CD4-positive, alpha-beta T cell treated with Interleukin-2 at 100 ng/mL for 4 hours (primary cell): ENCODE data around the gene SLC12A4.
A peak's percentile ranks its signal among the peaks of the same experiment; 100 is the strongest.
"Not testable (repeated sequence)": the region's sequence is repeated elsewhere in the genome, so short reads cannot be mapped to it uniquely, and the experiment has no call there.

Experiments
- DNase-seq: peaks from one replicate; pipeline ENCODE4 v3.0.0-alpha.2; 2020; ENCODE audit warnings: low spot score

Gene SLC12A4

GRCh38 chr16:67987460-67988160 lies 19.2 kb upstream of the SLC12A4 start:
- no peak for DNase-seq

DNA sequence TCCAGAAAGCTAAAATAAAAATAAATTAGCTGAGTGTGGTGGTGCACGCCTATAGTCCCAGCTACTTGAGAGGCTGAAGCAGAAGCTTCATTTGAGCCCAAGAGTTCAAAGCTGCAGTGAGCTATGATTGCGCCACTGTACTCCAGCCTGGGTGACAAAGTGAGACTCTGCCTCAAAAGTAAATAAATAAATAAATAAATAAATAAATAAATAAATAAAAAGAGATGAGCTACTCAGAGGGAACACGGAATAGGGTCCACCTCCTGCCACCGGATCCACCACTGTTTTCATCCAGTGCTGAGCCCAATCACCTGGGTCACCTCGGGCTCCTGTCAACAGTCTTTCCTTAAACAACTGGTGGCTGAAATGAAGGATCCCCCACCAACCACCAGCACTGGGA lies 18.5 kb upstream of the SLC12A4 start:
- no peak for DNase-seq

DNA sequence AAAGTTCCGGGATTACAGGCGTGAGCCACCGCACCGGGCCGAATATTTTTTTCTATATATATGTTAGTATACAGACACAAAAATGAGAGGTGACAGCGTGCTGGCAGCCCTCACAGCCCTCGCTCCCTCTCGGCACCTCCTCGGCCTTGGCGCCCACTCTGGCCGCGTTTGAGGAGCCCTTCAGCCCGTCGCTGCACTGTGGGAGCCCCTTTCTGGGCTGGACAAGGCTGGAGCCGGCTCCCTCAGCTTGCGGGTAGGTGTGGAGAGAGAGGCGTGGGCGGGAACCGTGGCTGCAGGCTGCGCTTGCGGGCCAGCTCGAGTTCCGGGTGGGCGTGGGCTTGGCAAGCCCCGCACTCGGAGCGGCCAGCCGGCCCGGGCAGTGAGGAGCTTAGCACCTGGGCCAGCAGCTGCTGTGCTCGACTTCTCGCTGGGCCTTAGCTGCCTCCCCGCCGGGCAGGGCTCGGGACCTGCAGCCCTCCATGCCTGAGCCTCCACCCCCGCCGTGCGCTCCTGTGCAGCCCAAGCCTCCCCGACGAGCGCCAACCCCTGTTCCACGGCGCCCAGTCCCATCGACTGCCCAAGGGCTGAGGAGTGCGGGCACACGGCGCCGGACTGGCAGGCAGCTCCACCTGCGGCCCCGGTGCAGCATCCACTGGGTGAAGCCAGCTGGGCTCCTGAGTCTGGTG lies 13.7 kb upstream of the SLC12A4 start:
- DNase-seq, result no peak

GRCh38 chr16:67979955-67980678 lies 11.7 kb upstream of the SLC12A4 start, which contains the start of gene DPEP3:
TSS of gene DPEP3 (minus strand) at chr16:67980499. CDS start at chr16:67980380, 119 bp downstream.
- DNase-seq, result no peak

GRCh38 chr16:67977469-67978227 lies 9.2 kb upstream of the SLC12A4 start:
- no peak for DNase-seq

DNA sequence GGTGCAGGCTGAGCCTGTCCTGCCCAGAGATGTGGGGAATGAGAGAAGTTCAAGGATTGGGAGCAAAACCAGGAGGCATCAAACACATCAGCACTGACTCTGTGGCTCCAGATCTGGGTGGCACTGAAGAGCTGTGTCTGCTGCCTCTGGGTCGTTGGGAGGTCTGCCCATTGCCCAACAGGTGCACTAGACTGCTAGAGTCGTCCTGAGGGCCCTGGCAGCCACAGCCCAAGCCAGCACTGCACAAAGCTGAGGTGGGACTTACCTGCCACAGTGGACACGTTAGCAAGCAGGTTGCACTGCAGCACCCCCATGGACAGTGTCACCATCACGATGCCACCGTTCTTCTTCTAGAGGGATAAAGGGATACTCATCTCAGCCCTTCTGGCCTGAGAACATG lies 8.6 kb upstream of the SLC12A4 start:
- DNase-seq, result no peak

- no peak for DNase-seq
These were observed 7.8 kb upstream of the SLC12A4 start for GRCh38 chr16:67976205-67976604.

DNA sequence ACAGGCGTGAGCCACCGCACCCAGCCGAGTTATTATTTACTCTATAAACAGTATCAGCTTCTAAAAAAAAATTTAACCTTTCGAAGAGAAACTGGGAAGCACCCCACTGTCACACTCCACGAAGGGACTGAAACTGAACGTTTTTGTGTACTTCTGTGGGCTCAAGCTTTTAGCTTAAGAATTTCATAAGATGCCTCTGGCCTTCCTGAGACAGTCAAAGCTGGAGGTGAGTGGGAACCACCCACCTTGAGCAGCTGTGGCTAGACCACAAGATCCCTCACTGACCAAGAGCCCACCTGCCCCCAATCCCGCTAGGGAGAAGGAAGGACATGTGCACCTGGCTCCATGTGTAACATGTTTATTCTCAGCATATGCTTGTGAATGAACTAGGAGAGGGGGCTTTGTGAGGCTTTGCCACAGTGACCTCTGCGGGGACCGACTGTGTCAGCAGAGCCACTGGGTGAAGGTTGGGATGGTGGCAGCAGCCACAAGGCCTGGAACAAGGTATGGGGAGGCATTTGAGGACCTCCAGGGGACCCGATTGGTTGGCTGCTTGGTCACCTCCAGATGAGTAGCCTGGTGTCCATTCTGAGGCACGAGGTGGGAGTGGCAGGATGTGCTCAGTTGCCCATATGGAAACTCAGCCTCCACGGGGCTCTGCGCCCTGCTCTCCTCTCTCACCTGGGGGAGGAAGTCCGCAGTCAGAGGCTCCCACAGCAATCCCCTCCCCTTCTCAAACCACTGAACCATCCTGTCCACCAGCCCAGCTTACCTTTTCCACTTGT lies 7.1 kb upstream of the SLC12A4 start:
- DNase-seq, result no peak

GRCh38 chr16:67972285-67972684 lies 3.8 kb upstream of the SLC12A4 start:
- DNase-seq, result not testable (repeated sequence)

- no peak for DNase-seq
These were observed 2.7 kb upstream of the SLC12A4 start for GRCh38 chr16:67971111-67971510.

- DNase-seq, result peak; percentile 9
These were observed 1.0 kb upstream of the SLC12A4 start for GRCh38 chr16:67969254-67970039.

- DNase-seq, result peak; percentile 8
These were observed 458 bp downstream of the SLC12A4 start for GRCh38 chr16:67967958-67968399.

DNA sequence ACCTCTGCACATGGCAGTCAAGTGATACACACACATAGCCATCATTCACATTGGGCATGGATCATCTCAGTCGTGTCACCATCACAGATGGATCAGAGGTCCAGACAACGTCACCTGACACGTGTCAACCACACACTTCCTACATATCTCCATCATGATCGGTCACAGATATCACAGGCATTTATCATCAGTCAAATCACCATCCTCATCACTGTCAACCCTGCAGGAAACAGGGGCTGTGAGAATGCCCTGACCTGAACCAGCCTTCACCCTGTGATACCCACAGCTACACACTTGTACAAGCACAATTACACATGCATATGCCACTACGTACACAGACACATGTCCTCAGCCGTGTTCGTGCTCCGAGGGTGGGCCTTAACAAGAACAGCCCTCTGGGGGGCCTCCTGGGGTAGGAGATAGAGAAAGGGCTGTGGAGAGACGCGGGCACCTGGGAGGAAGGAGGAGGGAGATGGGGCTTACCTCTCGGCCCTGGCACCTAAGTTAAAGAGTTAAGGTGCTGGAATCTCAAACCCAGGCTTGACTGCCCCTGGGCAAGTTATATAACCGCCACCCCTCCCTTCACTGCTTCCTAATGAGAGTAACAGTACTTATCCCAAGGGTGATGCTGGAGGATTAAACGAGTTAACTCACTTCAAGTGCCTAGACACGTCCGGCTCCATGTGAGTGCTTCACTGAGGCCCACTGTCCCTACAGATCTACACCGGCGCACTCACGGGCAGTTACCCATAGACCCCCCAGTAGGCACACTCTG lies 1.1 kb downstream of the SLC12A4 start:
- DNase-seq, result peak; percentile 31

DNA sequence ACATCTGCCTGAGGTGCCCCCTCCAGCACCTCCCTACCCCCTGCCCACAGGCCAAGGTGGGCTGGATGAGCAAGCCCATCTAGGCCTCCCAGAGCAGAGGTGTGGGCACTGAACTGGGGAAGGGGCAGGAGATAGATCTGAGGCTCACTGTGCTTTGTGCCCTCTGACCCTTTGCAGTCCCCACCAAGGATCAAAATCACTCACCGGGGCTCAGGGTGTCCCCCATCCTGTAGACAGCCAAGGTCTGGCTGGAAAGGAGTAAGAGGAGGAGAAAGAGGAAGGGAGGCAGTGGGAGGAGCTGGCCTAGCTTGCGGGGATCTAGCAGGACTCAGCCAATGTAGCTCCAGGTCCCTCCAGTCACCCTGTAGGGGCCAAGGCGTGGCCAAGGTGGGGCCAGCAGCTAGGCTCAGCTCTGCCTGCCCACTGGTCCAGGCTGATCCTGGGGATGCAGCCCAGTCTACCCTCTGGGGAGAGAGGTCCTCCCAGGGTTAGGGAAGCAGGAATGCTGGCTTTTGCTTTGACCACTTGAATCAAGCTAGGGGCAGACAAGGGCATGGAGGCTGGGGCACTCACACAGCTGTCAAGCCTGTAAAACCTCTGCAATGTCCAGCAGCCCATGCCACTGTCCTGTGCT lies 1.8 kb downstream of the SLC12A4 start:
- no peak for DNase-seq

- DNase-seq, result no peak
These were observed 2.5 kb downstream of the SLC12A4 start for GRCh38 chr16:67965668-67966548.

DNA sequence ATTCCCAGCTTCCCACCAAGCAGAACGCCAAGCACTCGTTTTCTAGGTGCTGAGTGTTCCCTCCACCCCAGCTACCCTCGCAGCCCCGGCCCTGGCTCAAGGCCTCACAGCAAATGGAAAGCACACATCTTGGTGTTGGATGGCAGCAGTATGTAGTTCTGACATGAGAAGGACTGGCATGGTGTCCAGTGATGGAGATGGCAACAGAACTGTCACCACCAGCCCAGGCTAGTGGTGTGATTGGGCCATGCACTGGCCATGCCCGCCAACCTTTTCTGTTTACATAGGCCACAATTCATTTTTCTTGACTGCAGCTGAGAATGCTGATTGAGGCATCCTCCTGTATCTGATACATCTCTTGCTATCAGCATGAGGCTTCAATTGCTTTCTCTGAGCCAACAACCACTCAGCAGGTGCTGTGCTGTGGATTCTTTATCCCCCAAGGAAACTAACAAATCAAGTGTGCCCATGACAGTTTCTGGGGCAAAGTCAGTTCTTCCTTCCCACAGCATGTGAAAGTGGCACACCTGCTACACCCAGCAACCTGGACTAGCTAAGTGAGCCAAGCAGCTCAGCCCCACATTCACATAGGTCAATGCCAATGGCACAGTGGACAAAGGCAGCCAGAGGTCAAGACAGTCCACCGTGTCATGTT lies 3.8 kb downstream of the SLC12A4 start:
- DNase-seq, result no peak

DNA sequence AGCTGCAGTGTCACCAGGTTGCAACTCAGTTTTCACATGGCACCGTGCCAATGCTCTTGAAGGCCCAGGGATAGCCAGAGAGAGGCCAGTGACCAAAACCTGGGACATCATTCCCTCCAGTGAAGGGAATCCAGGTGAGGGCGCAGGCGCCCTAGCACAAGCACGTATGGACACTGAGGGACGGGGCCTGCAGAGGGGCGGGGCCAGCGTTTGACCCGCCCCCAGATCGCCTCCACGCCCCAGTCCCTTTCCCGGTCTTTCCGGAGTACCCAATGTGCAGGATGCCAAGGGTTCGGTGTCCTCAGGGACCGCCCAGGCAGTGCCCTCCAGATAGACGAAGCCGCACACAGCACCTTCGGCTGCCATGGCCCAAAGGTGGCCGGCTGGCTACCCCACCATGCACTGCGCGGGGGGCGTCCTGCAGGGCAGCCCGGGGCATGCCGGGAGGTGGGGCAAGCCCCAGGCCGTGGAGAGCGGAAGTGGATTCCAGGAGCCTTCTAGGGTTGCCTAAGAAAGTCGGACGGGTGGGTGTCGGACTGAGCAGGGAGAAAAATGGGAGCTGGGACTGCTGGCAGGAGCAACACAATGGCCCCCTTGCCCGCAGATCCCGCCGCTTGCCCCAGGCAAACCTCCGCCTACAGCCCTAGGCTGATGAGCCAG lies 4.6 kb downstream of the SLC12A4 start:
- no peak for DNase-seq
